HUES64 (cell line): ENCODE data around the gene KDM4B.

ENCODE experiments used
- H3K27ac ChIP-seq: 2 replicates; pipeline ENCODE4 v1.7.0; 2013; ENCODE audit warnings: low read depth, low read length, inconsistent platforms
- H3K27me3 ChIP-seq: 2 replicates; pipeline ENCODE4 v1.6.1; 2013; ENCODE audit warnings: mild to moderate bottlenecking, low read length; ENCODE audit not compliant: insufficient read depth
- H3K36me3 ChIP-seq: 2 replicates; pipeline ENCODE4 v1.6.1; 2013; ENCODE audit warnings: mild to moderate bottlenecking, low read length; ENCODE audit not compliant: insufficient read depth
- H3K4me1 ChIP-seq: 2 replicates; pipeline ENCODE4 v1.6.1; 2013; ENCODE audit warnings: mild to moderate bottlenecking, low read length, moderate library complexity; ENCODE audit not compliant: insufficient read depth
- H3K4me3 ChIP-seq: 2 replicates; pipeline ENCODE4 v1.5.1; 2013; ENCODE audit warnings: mild to moderate bottlenecking, low read length, moderate library complexity
- H3K9ac ChIP-seq: 2 replicates; pipeline ENCODE4 v1.6.1; 2013; ENCODE audit warnings: mild to moderate bottlenecking, low read depth, low read length
- H3K9me3 ChIP-seq: 2 replicates; pipeline ENCODE4 v1.6.1; 2013; ENCODE audit warnings: low read depth, low read length; ENCODE audit not compliant: insufficient read depth
- WGBS: fragments of 150-250, 120-280 bp; methylation state at CpG from one replicate; pipeline ENCODE4 v1.1.7; 2013; ENCODE audit warnings: missing lambda C conversion rate; 5-methylcytosine and 5-hydroxymethylcytosine counted together

The KDM4B gene

GRCh38 chr19:5181329-5181728 is 212.4 kb downstream of the KDM4B start:
- no peak overlapping the region for H3K27ac ChIP-seq
- H3K9me3 ChIP-seq, result no peaks in the 10 kb centered on the region
- no peaks in the 10 kb centered on the region for H3K36me3 ChIP-seq
- H3K27me3 ChIP-seq, result no peaks in the 10 kb centered on the region
- H3K9ac ChIP-seq, result no peak overlapping the region
- no peaks in the 10 kb centered on the region for H3K4me1 ChIP-seq
- WGBS, result 86% methylated on average over 2 of the region's 2 CpGs
- no peak overlapping the region for H3K4me3 ChIP-seq

GRCh38 chr19:5182751-5183150 is 213.8 kb downstream of the KDM4B start:
- Histone ChIP-seq H3K4me3 (no peak overlapping the region), H3K9me3 (no peaks in the 10 kb centered on the region), H3K27me3 (no peaks in the 10 kb centered on the region), H3K4me1 (no peaks in the 10 kb centered on the region), H3K36me3 (no peaks in the 10 kb centered on the region), H3K27ac (no peak overlapping the region), H3K9ac (0 out of 2 replicates have a peak overlapping the region, but pooled peaks have one; percentile 26)
- WGBS, result 83% methylated on average over 10 of the region's 10 CpGs

- Histone ChIP-seq H3K9me3 (no peaks in the 10 kb centered on the region), H3K27ac (no peak overlapping the region), H3K4me3 (no peak overlapping the region), H3K27me3 (no peaks in the 10 kb centered on the region), H3K9ac (no peak overlapping the region), H3K36me3 (no peaks in the 10 kb centered on the region), H3K4me1 (no peaks in the 10 kb centered on the region)
- WGBS, result 88% methylated on average over 3 of the region's 3 CpGs
Observed at GRCh38 chr19:5183616-5184015, 214.7 kb downstream of the KDM4B start.

- no peak overlapping the region for H3K27ac ChIP-seq
Observed at GRCh38 chr19:5184930-5185329, 216.0 kb downstream of the KDM4B start.

GRCh38 chr19:5186293-5187050 is 217.6 kb downstream of the KDM4B start:
- Histone ChIP-seq H3K4me1 (no peaks in the 10 kb centered on the region), H3K9ac (no peak overlapping the region), H3K9me3 (no peaks in the 10 kb centered on the region), H3K36me3 (no peaks in the 10 kb centered on the region), H3K4me3 (no peak overlapping the region), H3K27ac (no peak overlapping the region), H3K27me3 (no peaks in the 10 kb centered on the region)
- WGBS, result 87% methylated on average over 7 of the region's 7 CpGs

More at GRCh38 chr19:5184930-5185329, 216.0 kb downstream of the KDM4B start:
- Histone ChIP-seq H3K36me3 (no peaks in the 10 kb centered on the region), H3K9me3 (no peaks in the 10 kb centered on the region), H3K27me3 (no peaks in the 10 kb centered on the region), H3K4me1 (no peaks in the 10 kb centered on the region), H3K9ac (no peak overlapping the region), H3K4me3 (no peak overlapping the region)
- 94% methylated on average over 4 of the region's 4 CpGs for WGBS

GRCh38 chr19:5188548-5189317 is 219.8 kb downstream of the KDM4B start:
- Histone ChIP-seq H3K4me3 (no peak overlapping the region), H3K27me3 (no peaks in the 10 kb centered on the region), H3K9ac (no peak overlapping the region), H3K9me3 (no peaks in the 10 kb centered on the region), H3K4me1 (peaks cover 6% of the 10 kb centered on the region), H3K27ac (no peak overlapping the region), H3K36me3 (no peaks in the 10 kb centered on the region)
- 79% methylated on average over 18 of the region's 19 CpGs for WGBS

- Histone ChIP-seq H3K27me3 (no peaks in the 10 kb centered on the region), H3K9ac (no peak overlapping the region), H3K9me3 (no peaks in the 10 kb centered on the region), H3K4me1 (peaks cover 7% of the 10 kb centered on the region), H3K36me3 (no peaks in the 10 kb centered on the region), H3K4me3 (no peak overlapping the region), H3K27ac (no peak overlapping the region)
- WGBS, result 100% methylated on average over 1 of the region's 6 CpGs
Observed at GRCh38 chr19:5189318-5189607, 220.3 kb downstream of the KDM4B start.

- peaks cover 7% of the 10 kb centered on the region for H3K4me1 ChIP-seq
- WGBS, result 96% methylated on average over 5 of the region's 5 CpGs
- no peak overlapping the region for H3K9ac ChIP-seq
- H3K4me3 ChIP-seq, result no peak overlapping the region
- H3K27me3 ChIP-seq, result no peaks in the 10 kb centered on the region
- H3K9me3 ChIP-seq, result no peaks in the 10 kb centered on the region
- no peaks in the 10 kb centered on the region for H3K36me3 ChIP-seq
- H3K27ac ChIP-seq, result no peak overlapping the region
Observed at GRCh38 chr19:5191091-5191490, 222.2 kb downstream of the KDM4B start.

- Histone ChIP-seq H3K4me1 (peaks cover 7% of the 10 kb centered on the region), H3K36me3 (no peaks in the 10 kb centered on the region), H3K27me3 (no peaks in the 10 kb centered on the region), H3K9ac (peak overlapping the region; percentile 59; the same call in 1 of the 2 replicates), H3K27ac (peak overlapping the region; percentile 95; the same call in 1 of the 2 replicates), H3K9me3 (no peaks in the 10 kb centered on the region), H3K4me3 (no peak overlapping the region)
- 90% methylated on average over 5 of the region's 5 CpGs for WGBS
Observed at GRCh38 chr19:5192568-5192967, 223.7 kb downstream of the KDM4B start.

- WGBS, result 17% methylated on average over 7 of the region's 7 CpGs
- peak overlapping the region; percentile 95 for H3K27ac ChIP-seq
Observed at GRCh38 chr19:5193192-5193591, 224.3 kb downstream of the KDM4B start.

GRCh38 chr19:5194641-5195040 is 225.7 kb downstream of the KDM4B start:
- Histone ChIP-seq H3K9ac (no peak overlapping the region), H3K36me3 (no peaks in the 10 kb centered on the region), H3K27me3 (no peaks in the 10 kb centered on the region), H3K4me3 (no peak overlapping the region), H3K9me3 (no peaks in the 10 kb centered on the region), H3K27ac (no peak overlapping the region), H3K4me1 (peaks cover 7% of the 10 kb centered on the region)
- WGBS, result 97% methylated on average over 4 of the region's 4 CpGs

More at GRCh38 chr19:5193192-5193591, 224.3 kb downstream of the KDM4B start:
- Histone ChIP-seq H3K4me1 (peaks cover 7% of the 10 kb centered on the region), H3K36me3 (no peaks in the 10 kb centered on the region), H3K9ac (peak overlapping the region; percentile 85), H3K4me3 (peak overlapping the region; percentile 35; the same call in 1 of the 2 replicates), H3K27me3 (no peaks in the 10 kb centered on the region), H3K9me3 (no peaks in the 10 kb centered on the region)
